HUDEP-2 (cell line): Measurements from ENCODE around the gene COA7.
"Not testable (repeated sequence)": the region's sequence is repeated elsewhere in the genome, so short reads cannot be mapped to it uniquely, and the experiment has no call there.

Experiments
- DNase-seq, 76 experiments: peaks; one replicate each; lab custom pipeline; 2025; ENCODE audit not compliant: unreplicated experiment in 76 of 76; lab: John Stamatoyannopoulos, UW

The COA7 gene

DNA sequence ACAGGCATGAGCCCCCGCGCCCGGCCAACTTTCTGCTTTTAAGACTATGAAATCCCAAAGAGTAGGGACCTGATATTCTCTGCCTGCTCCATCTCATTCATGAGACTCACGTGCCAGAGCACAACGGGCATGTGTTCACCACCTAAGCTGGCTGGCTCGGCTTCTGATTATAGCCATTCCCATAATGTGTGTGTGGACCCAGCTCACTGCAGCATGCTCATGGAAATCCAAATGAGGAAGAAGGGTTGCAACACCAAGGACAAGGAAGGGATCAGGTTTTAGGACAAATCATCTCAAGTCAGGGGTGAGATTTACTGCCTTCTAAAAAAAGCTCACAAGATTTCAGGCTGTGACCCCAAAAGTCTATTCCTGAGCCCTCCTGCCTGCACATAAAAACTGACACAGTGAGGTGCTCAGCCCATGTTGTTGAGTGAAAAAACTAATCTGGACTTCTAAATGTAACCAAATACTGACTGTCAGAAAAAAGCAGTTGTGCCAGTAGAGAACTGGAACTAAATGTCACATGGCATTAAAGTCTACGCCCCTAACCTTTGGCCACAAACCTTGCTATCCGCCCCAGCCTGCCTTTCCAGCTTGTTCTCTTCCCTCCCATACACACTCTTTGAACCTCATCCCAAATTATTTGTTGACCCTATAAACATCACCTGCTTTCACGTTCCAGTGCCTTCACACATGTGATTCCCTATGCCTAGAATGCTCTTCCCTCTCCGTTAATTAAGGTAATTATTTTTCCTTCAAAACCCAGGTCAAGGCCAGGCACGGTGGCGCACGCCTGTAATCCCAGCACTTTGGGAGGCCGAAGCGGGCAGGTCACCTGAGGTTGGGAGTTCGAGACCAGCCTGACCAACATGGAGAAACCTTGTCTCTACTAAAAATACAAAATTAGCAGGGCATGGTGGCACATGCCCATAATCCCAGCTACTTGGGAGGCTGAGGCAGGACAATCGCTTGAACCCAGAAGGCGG, 9.1 kb upstream of the COA7 start:
- no peak for DNase-seq

- no peak for DNase-seq
Observed at GRCh38 chr1:52706136-52706670, 8.1 kb upstream of the COA7 start.

- peak in 66 of 76 experiments; percentile 2 to 87 (median 74) for DNase-seq
Observed at GRCh38 chr1:52702886-52703787, 5.0 kb upstream of the COA7 start.

- DNase-seq = no peak
Observed at GRCh38 chr1:52695627-52696026, 2.5 kb downstream of the COA7 start.

GRCh38 chr1:52693843-52694242, 4.3 kb downstream of the COA7 start:
- no peak for DNase-seq

DNA sequence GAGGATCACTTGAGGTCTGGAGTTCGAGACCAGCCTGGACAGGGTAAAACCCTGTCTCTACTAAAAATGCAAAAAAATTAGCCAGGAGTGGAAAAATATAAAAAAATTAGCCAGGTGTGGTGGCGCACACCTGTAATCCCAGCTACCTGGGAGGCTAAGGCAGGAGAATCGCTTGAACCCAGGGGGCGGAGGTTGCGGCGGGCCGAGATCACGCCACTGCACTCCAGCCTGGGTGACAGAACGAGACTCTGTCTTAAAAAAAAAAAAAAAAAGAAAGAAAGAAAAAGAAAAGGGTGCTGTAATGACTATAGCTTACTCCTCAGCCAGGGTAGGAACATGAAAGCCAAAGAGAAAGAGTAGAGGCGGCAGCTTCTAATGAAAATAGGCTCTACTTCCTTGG, 4.8 kb downstream of the COA7 start:
- not testable (repeated sequence) for DNase-seq

DNA sequence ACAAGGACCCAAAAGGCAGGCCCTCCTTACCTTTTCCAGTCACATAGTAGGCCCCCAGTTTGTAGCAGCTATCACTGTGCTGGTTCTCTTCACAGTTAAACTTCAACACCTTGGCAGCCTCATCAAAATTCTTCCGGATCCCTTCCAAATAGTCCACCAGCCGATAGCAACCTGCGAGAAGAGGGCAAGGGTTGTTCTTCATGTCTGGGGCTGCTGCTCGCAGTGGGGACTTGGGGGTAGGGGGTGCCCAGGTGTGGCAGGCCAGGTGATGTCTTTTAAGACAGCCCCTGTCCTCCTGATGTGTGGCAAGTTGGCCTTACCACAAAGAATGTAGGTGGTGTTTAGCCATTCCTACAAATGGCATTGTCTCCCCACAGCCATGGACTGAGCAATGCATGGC, 5.5 kb downstream of the COA7 start:
- DNase-seq = no peak

GRCh38 chr1:52691821-52692220, 6.3 kb downstream of the COA7 start:
- no peak for DNase-seq

DNA sequence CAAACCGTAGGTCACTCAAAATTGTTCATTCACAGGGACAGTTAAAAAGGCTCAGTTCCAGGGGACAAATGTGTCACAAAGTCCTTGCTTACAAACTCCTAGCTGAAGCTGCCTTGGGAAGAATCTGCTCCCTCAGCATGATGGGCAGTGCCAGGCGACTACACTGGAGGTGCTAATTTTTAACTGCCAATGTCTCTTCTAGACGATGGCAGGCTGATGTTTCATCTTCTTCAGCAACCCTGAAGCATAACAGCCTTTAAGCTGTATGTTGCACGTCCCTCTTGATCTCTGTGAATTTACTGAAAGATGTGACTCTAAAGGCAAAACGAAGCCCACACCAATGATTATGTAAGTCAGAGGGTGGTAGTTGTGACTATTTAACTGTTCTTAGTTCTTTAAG, 11.3 kb downstream of the COA7 start:
- DNase-seq = no peak

- peak in 52 of 76 experiments; percentile 2 to 62 (median 34) for DNase-seq
Observed at GRCh38 chr1:52686261-52686751, 11.8 kb downstream of the COA7 start.

- DNase-seq = no peak
Observed at GRCh38 chr1:52684545-52684944, 13.6 kb downstream of the COA7 start.

DNA sequence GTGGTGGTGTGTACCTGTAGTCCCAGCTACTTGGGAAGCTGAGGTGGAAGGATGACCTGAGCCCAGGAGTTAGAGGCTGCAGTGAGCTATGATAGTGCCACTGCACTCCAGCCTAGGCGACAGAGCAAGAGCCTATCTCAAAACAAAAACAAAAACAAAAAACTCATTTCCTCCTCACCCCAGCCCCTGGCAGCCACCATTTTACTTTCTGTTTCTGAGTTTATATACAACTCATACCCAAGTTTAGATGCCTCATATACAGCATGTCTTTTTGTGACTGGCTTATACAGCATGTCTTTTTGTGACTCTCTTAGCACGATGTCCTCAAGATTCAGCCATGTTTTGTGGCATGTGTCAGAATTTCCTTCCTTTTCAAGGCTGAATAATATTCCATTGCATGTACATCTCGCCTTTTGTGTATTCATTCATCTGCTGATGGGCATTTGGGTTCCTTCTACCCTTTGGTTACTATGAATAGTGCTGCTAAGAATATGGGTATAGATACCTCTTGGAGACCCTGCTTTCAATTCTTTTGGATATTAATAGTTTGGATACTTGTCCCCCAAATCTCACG, 14.7 kb downstream of the COA7 start:
- no peak for DNase-seq

DNA sequence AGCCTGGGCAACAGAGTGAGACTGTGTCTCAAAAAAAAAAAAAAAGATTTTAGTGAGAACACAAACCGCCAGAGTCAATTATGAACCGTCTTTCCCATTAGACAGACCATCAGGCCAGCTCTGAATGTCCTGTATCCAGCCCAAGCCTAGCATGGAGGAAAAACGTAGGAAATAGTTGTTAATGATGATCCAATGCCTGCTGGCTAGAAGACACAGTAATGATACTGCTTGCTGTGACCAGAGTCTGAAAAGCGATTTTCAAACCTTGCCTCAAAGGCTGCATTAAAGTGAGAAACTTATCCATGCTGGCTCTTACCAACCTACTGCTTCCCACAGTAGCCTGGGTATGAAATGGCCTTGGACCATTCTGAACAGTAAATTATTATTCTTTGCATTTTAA, 17.0 kb downstream of the COA7 start:
- DNase-seq = no peak

GRCh38 chr1:52680353-52680752, 17.8 kb downstream of the COA7 start:
- DNase-seq = no peak

DNA sequence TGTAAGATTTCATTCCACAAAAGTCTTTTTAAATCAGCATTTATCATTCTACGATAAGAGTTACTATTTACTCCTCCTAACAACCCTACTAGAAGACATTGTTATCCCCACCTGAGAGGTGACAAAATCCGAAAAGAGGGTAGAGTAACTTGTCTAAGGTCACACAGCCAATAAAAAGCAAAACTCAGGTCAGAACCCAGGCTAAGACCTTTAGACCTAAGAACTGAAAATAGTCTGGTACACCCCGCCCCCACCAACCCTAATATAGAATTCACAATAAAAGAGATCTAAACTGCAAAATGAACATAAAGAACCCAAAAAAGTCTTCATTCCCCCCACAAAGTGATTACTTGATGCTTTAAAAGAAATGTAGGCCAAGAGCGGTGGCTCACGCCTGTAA, 18.6 kb downstream of the COA7 start:
- no peak for DNase-seq

GRCh38 chr1:52679048-52679447, 19.1 kb downstream of the COA7 start:
- DNase-seq = no peak

- DNase-seq = peak in 22 of 76 experiments; percentile 4 to 62 (median 20)
Observed at GRCh38 chr1:52677076-52677806, 20.9 kb downstream of the COA7 start.

DNA sequence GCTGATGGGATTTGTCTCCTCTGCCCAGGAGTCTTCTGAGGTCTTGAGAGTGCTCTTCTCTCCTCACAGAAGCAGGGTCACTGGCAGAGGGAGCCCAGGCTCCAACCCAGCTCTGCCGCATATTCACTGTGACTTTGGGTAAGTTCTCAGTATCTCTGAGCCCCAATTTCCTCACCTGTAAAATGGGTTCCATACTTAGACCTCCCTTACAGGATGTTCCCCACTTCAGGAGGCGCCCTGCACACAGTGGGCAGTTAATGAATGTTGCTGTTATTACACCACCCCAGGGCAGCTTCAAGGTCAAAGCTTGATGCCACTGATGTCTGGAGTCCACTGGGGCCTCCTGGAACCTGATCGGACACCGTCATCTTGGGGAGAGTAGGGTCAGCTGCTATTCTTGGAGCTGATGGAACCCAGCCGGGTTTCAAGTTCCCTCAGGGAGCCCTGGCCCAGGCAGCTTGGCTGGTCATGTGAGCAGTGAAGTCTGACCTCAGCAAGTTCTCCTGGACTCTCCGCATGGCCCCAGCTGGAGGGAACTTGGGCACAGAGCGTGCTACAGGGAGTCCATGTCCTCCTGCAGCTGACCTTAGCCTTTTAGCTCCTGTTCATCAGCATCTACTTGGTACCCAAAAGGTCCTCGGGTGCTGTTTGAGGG, 21.8 kb downstream of the COA7 start:
- DNase-seq = no peak
